ENCODE data around the gene KCNT1. TPM values are rescaled to one million over a fixed set of nuclear protein-coding genes. Genes with fewer than 3 reads are reported as not detected.

Gene KCNT1
- 0.12 TPM in 1 of 2 replicates, not detected in the other for total RNA-seq (ENCODE audit: low replicate concordance)

DNA sequence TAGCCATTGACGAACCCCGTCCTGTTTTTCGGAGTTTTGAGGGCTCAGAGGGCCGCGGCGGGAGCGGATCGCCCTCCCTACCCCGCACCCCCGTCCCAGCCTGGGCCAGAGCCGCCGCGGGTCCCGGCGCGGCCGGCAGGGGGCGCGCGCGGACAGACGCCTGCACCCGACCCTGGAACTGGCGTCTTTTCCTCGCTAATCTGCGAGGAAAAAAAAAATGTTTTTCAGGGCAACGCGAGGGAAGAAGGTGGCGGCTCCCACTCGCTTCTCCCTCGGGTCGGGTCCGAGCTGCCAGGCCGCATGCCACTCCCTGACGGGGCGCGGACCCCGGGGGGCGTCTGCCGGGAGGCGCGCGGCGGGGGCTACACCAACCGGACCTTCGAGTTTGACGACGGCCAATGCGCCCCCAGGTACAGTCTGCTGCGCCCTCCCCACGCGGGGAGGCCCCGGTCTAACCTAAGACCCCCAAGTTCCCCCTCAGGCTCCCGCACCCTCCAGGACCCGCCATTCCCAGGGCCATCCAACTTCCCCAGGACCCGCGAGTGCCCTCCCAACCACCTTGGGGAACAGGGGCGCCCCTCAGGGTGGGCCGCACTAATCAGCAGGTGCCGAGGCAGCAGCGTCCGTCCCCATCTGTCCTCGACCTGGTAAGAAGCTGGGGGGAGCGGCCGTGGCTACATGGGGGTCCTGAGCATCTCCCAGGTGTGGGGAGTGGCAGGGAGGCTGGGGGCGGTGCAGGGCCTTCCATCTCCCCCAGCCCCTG, at the start of gene KCNT1:
KCNT1 (plus strand) TSS at position 227 of the 763 bp plus-strand sequence; CDS start at position 301, 74 bp downstream.

DNA sequence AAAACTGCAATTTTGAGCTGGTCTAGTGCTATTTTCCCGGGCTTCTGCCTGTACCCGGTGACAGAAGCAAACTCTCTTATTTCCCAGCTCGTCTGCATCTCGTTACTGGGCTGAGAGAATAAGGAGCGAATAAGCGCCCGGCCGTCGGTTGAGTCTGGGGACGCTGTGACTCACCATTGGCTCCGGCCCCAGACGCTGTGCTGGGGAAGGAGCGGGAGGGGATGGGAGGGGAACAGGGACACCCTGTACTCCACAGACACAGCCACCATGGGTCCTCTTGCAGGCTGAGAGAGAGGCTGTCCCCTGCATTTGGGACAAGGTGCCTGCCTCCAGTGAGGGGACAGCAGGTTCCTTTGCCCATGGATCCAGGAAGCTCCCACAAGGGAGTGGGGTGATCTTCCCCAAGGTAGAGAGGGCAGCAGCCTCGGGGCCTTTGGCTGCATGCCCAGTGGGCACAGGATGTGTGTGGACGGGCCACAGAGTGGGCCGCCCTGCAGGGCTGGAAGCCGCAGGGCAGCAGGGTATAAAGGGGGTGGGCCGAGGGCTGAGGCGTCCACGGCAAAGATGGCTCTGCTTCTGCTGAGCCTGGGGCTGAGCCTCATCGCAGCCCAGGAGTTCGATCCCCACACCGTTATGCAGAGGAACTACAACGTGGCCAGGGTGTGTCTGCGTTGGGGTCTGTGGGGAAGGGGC, 39.1 kb upstream of the KCNT1 start, which contains the start of gene LCN9:
LCN9 (plus strand) TSS at position 552 of the 693 bp plus-strand sequence; CDS start at position 565, 13 bp downstream.

DNA sequence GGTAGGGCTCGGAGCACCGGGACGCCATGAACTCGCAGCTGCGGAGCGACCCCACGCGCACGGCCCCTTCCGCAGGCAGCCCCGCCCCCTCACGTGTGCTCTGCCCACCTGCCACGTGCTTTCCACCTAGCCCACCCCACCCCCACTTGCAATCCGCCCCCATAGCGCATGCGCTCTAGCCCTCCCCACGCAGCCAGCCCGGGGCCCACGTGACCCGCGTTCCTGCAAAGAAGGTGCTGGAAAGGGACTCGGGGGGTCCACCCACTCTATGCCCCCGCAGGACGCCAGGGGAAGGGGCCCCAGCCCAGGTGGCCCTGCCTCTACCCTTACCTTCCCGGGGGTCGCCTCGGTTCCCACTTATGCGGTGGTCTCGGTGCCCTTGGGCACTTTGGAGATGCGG, 2.5 kb upstream of the KCNT1 start, which contains the start of gene SOHLH1:
SOHLH1 (minus strand) TSS at position 42 of the 400 bp plus-strand sequence; CDS start at position 28, 14 bp downstream.

Other genes with a start within 250 kb of the KCNT1 start
- gene PPP1R26, start 222.4 kb upstream of the KCNT1 start, total RNA-seq (ENCODE audit: low replicate concordance): 7.4 and 12.7 TPM in 2 replicates
- 11.9 and 17.3 TPM in 2 replicates for gene MRPS2, start 201.5 kb upstream of the KCNT1 start, total RNA-seq (ENCODE audit: low replicate concordance)
- gene LCN1, start 180.7 kb upstream of the KCNT1 start, total RNA-seq (ENCODE audit: low replicate concordance): not detected in 2 replicates
- gene OBP2A, start 156.1 kb upstream of the KCNT1 start, total RNA-seq (ENCODE audit: low replicate concordance): not detected in 2 replicates
- not detected in 2 replicates for gene PAEP, start 140.4 kb upstream of the KCNT1 start, total RNA-seq (ENCODE audit: low replicate concordance)
- not detected in 2 replicates for gene GLT6D1, start 62.6 kb upstream of the KCNT1 start, total RNA-seq (ENCODE audit: low replicate concordance)
- gene LCN9, start 38.9 kb upstream of the KCNT1 start, total RNA-seq (ENCODE audit: low replicate concordance): not detected in 2 replicates
- gene SOHLH1, start 2.7 kb upstream of the KCNT1 start, total RNA-seq (ENCODE audit: low replicate concordance): not detected in 2 replicates
- 18.1 and 24.7 TPM in 2 replicates for gene CAMSAP1, start 205.4 kb downstream of the KCNT1 start, total RNA-seq (ENCODE audit: low replicate concordance)